Subcutaneous adipose tissue (tissue), 4 donors: Measurements from ENCODE around the gene PFDN6. TPM values are rescaled to one million over a fixed set of nuclear protein-coding genes. Genes with fewer than 3 reads are reported as not detected.

Experiments
- total RNA-seq, 4 donors: library from RNA; depleted of rRNA; stranded (reverse); fragments of >200 nt; gene quantifications; one replicate each; pipeline ENCODE4 v1.1.0, GENCODE V29; 2016
- TF ChIP-seq, protein P1 (sequence below): fragments of 450-650 bp; IDR thresholded peaks from one replicate; pipeline ENCODE4 v1.5.1; 2016; ENCODE audit warnings: low read depth, mild to moderate bottlenecking, control low read depth, antibody characterized with exemption, moderate library complexity

The PFDN6 gene
- total RNA-seq, 4 donors from 2014 or later, result 17.1 to 31.0 (median 23.4) TPM

DNA sequence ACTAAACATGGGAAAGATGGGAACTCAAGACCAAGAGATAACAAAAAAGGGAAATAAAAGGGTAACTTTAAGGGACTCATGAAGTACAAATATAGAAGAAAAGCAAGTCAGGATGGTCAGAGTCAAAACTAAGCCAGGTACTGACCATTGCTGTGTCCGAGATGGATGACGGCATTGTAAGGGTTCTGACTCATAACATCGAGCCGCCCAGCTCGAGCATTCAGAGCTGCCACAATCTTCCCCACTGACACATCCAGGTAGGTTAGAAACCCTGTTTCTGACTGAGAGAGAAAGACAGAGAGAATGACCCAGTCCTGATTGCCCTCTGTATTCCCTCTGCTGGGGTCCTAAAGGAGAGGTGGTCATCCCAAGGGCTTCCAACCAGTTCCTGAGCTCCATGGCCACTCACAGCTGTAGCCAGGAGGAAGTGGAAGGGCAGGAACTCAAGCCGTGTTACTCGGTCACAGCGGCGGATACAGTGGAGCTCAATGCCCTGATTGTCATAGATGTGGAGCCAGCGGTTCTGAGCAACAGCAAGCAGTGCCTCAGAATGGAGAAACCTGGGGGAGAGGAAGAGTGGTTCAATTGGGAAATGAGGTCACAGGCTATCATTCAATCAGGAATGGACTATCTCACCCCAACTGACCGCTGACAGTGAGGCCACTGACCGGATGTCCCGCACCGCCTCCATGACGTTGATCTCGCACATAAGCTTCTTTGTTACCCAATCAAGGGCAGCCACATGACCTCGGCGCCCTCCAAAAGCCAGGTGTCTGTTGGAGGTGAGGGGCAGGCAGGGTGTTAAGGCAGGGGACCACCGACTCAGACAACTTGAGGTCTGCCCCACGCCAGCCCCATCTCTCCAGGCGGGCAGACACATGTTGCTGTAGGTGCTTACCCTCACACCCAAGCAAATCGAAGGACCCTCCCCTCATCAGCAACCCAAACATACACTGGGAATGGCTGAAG lies 2.2 kb upstream of the PFDN6 start:
- TF ChIP-seq, protein P1, sequence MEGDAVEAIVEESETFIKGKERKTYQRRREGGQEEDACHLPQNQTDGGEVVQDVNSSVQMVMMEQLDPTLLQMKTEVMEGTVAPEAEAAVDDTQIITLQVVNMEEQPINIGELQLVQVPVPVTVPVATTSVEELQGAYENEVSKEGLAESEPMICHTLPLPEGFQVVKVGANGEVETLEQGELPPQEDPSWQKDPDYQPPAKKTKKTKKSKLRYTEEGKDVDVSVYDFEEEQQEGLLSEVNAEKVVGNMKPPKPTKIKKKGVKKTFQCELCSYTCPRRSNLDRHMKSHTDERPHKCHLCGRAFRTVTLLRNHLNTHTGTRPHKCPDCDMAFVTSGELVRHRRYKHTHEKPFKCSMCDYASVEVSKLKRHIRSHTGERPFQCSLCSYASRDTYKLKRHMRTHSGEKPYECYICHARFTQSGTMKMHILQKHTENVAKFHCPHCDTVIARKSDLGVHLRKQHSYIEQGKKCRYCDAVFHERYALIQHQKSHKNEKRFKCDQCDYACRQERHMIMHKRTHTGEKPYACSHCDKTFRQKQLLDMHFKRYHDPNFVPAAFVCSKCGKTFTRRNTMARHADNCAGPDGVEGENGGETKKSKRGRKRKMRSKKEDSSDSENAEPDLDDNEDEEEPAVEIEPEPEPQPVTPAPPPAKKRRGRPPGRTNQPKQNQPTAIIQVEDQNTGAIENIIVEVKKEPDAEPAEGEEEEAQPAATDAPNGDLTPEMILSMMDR, result no peak

DNA sequence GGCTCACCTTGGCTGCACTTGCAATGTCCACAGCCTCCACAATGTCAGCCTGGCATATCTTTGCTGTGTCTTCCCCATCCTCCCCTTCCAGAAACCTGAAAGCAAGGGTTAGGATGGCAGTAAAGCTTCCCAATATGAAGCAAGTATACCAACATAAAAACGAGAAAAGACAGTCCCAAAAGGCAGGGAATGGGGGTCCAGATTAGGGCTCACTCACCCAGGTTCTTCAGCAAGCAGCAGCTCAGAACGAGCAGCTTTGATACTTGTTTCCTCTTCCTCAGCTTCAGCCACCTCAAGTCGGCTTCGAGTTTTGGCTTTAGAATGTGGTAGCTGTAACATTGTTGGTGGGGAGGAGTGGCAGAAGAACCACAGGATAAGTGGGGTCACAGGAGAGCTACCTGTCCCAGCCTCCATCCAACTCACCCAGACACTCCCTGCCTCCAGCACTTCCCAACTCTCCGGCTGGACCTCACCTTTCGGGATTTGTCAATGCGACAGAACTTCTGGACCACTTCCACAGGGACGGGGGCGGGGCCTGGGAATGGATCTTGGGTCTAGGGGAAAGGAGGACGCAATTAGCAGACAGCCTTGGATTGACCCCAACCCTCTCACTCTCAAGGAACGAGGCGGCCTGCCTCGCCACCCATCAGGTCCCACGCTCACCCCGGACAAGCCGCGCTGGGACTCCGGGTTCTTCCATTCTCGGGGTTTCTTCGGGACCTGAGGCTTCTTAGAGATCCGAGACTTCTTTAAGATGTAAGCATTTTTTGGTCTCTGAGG lies 1.1 kb upstream of the PFDN6 start:
- TF ChIP-seq, protein P1, result no peak

DNA sequence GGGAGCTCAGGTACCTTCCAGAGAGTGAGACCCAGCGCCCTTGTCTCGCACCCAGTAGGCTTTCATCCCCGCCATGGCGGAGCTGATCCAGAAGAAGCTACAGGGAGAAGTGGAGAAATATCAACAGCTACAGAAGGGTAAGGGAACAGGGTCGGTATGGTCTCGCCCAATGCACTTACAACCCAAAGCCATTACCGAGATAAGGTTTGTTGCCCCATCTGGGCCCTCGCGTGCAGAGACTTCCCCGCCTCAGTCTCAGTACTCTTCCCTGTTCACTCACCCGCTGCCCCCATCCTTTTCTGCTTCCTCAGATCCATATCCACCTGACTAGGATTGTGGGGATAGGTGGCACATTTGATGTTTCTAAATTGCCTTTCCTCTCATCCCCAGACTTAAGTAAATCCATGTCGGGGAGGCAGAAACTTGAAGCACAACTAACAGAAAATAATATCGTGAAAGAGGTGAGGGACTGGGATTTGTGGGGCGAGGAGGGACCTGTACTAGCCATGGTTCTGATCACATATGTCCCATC lies 449 bp downstream of the PFDN6 start:
- TF ChIP-seq, protein P1, result no peak

DNA sequence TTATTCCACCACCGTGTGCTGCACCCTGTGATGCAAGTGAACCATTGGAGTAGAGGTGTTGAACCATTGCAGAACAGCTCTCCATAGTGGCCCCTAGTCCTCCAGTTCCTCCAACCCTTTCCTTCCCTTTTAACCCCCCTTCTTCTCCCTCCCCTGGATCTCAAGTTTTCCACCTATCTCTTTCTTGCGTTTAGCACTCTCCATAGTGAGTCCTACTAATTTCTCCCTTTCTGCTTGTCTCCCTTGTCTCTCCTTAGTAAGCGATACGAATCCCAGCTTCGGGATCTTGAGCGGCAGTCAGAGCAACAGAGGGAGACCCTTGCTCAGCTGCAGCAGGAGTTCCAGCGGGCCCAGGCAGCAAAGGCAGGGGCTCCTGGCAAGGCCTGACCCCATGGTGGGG lies 1.1 kb downstream of the PFDN6 start:
- TF ChIP-seq, protein P1, result no peak

DNA sequence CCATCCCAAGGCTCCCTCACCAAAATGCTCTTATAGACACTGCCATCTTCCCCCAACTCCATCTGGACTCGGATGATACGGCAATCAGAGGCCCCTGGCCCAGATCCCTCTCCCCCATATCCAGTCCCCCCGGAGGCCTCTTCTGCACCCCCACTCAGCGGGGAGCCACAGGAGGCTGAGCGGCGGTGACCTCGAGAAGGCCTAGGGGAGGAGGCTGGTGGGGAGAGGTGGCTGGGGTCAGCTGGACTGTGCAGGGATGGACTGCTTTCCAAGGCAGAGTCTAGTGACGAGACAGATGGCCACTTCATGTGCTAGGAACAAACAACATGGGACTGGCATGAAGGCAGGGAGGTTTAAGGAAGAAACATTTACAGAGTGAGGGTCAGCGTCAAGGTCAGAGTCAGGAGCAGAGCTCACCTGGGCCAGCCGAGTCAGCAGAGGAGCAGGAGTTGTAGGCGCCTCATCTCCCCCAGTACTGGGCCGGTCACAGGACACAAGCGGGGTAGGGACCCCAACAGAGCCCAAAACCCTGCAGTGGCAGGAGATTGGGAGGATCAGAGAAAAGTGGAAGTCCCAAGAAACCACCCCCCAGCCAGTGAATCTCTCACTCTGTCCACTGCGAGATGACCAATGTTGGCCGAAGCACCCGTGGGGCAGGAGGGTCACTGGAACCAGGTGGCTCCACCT lies 3.7 kb downstream of the PFDN6 start:
- TF ChIP-seq, protein P1, result no peak

DNA sequence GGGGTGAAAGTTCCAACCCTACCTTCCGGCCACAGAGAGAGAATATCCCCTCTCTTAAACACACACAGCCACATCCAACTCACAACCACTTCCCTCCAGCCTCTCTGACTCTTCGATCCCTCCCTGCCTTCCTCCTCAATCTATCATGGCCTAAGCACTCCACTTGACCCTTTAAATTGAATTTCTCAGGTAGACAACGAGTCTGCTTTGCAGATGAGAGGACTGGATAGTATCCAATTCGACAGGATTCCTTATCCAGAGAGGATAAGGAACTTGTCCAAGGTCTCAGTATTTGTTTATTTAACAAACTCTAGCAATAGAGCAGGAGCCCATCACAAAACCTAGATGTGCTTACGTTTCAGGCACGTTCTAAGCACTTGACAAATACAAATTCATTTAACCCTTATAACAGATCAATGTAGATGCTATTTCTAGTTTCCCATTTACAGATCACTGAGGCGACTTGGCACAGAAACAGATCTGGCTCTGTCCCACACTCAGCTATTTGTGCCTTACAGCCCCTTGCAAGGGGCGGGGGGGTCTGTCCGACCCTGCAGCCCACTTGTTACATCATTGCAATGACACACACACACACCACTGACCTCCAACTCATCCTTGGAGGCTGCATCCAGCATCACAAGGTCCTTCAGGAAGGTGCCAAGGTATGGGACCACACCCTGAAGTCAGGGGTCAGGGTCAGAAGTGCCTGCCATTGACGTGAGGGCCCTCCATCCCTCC lies 4.9 kb downstream of the PFDN6 start:
- TF ChIP-seq, protein P1, result no peak
